HG03457 (cell line): ENCODE data around the gene C9orf43.
"Not testable (repeated sequence)": the region's sequence is repeated elsewhere in the genome, so short reads cannot be mapped to it uniquely, and the experiment has no call there.

Experiments
- ATAC-seq: cut with Tn5 transposase; IDR thresholded peaks from one replicate; pipeline ENCODE4 v1.9.1; 2021; ENCODE audit warnings: moderate number of reproducible peaks; ENCODE audit not compliant: unreplicated experiment

C9orf43 gene

DNA sequence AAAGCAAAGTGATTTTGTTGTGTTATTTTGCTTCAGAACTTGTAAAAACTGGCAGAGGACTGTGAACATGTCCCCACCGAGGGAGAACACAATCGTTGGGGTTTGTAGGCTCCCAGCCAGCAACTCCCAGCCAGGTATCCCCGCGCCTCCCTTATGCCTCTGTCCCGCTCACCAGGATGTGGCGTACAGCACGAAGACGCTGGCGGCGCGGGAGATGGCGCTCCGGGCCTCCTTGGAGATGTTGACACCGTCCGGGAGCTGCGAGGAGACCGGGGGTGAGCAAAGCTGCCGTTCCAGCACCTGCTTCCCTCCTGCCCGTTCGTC lies 702 bp upstream of the C9orf43 start:
- no peak for ATAC-seq

DNA sequence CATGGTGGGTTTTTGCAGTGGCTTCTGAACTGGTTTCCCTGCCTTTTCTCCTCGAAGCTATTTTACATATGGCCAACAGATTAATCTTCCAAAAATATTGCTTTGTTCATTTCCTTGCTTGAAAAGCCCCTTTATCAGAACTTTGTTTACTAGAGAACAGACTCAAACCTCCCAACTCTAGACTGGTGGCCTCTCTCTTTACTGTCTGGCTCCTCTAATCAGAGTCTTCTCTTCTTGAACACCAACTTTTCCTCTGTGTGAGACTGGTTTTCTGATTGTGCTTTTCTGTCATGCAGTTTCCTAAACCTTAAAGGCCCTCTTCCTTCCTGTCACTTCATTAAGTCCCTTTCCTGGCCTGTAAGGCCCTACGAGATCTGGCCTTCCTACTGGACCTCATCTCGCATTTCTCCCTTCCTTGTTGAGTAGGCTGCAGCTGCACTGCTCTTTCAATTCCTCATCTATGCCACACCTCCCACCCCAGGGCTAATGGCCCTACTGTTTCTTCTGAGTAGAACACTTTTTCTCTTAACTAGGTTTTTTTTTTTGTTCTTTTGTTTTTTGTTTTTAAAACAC lies 5.7 kb downstream of the C9orf43 start:
- no peak for ATAC-seq

DNA sequence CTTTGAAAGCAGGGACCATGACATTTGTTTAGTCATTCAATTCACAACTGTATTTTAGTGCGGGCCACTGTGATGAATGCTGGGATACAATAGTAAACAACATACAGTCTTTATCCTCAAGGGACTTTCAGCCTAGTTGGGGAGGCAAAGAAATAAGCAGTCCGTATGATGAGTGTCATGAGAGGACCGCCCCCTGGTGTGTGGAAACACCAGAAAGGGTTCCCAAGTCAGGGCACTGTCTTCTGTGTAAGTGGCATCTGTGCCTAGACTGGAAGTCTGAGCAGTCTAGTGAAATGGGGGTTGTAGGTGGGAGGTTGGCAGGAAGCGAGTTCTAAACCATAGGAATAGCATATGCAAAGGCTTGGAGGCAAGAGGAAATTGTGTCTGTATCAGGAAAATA lies 6.8 kb downstream of the C9orf43 start:
- no peak for ATAC-seq

DNA sequence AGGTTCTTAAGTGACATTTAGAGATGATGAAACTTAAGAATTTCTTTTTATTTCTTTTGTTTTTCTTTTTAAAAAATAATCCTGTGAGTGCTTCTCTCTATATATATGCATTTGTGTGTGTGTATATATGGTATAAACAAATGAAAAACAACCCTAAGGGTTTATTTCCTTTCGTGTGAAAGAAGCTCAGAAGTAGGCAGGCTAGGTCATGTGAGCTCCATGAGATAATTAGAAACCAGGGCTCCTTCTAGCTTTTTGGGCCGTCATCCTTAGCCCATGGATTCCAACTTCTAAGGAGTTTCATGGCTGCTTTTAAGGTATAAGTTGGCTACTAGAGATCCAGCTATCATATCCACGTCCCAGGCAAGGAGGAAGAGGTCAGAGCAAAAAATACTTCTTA lies 11.2 kb downstream of the C9orf43 start:
- ATAC-seq = no peak

DNA sequence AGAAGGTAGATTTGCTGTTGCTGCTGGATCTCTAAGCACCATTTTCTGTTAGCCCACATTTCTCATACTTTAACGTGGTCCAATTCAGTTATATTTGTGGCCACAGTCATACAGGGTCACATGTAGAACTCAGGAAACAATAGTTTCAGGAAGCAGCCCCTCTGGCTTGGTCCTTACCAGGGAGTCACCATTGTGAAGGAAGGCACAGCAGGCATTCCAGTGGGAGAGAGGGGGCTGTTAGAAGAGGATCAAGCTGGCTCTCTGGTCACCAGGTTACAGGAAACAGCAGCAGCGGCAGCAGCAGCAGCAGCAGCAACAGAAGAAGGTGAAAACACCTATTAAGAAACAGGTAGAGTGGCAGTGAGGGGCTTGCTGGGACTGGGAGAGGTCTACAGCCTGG lies 14.5 kb downstream of the C9orf43 start:
- ATAC-seq = no peak

DNA sequence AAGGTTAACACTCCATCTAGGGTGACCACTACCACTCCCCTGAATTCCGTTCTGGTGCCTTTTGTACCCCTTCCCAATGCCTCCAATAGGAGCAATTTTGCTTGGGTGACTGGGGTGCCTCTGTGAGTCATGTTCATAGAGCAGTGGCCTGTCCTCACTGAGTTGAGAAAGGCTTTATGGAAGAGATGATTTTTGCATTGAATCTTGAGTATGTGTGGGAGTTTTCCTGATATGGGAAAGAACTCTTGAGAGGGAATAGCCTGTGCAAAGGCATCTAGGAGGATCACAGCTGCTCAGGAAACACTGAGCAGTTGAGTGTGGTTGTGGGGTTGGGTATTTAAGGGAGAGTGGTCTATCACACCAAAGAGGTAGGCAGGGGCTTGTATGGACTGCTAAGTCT lies 16.2 kb downstream of the C9orf43 start:
- no peak for ATAC-seq

DNA sequence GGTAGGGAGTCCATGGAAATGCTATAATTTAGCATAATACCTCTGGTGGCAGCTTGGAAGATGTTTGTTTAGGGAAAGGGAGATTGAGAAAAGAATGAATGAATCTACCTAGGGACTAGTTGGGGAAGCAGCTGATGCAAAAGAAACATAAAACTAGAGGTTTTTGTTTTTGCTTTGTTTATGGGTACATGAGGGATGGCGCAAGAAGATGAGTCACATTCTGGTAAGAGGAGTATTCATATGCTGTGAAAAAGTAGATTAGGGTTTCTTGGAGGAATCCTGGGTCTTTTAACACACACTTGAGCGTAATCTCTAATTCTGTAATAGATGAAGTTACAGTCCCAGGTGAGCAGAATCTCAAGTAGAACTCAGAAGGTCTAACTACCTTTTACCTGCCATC lies 17.1 kb downstream of the C9orf43 start:
- no peak for ATAC-seq

DNA sequence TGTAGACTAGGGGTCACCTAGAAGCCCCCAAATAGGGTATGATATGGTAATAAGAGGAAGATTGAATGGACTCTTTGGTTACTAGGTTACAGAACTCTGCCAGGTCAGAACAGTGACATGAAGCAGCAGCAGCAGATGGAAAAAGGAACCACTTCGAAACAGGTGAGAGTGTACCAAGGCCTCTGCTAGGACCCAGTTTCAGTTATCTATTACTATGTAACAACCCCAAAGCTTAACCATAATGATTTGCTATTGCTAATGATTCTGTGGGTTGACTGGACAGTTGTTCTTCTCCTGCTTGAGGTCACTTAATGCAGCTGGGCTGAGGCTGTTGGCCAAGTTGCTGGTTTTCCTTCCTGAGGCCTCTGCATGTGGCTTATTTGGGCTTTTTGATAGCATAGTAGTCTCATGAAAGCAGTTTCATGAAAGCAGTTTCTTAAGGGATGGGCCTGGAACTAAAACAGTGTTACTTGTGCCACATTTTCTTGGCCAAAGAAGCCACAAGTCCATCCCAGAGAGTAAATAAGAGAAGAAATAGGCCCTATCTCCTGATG lies 17.6 kb downstream of the C9orf43 start:
- ATAC-seq = no peak

DNA sequence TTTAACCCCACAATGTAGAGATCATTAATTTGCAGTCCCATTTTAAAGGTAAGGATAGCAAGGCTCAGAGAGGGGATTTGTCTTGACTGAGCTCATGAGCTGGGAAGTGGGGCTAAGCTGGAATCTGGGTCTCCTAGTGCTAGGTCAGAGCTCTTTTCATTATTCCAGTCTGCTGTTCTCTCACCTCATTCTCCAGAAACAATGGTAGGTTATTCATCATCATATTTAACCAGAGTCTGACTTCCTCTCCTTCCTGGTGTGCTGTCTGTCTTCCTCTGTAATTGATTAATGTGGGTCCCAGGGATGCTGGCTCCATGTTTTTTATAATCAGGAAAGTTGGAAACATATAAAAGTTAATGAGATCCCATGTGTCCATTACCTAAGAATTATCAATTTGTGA lies 20.6 kb downstream of the C9orf43 start:
- ATAC-seq = no peak

DNA sequence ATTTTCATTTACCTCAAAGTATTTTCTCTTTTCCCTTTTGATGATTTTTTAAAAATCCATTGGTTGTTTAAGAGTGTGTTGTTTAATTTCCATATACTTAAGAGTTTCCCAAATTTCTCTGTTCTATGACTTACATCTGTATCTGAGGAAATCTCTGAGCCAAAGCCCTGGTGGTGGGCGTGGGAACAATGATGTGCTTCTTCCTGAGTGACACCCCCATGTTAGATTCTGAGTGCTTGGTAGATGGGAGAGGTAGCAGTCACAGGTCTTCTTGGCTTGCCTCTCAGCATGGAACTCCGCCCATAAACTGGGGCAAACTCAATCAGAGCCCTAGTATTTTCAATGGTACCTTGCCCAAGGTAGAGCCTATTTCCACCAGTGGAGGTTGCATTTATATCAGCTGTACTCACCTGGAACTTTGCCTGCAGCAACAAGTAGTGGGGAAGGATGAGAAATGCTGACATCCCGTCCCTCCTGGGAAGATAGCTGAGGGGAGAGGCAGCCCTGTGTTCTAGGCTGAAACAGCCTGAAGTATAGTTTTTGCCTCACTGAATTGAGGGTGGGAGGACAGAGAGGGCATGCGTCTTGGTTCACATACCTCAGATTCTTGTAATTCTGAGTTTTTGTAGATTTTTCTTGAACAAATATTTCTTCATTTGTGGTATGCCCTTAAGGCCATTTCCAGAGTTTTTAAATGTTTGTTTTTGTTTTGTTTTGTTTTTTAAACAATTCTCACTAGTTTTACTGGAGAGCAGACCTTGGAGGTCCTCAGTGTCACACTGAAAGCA lies 26.4 kb downstream of the C9orf43 start:
- ATAC-seq = no peak

DNA sequence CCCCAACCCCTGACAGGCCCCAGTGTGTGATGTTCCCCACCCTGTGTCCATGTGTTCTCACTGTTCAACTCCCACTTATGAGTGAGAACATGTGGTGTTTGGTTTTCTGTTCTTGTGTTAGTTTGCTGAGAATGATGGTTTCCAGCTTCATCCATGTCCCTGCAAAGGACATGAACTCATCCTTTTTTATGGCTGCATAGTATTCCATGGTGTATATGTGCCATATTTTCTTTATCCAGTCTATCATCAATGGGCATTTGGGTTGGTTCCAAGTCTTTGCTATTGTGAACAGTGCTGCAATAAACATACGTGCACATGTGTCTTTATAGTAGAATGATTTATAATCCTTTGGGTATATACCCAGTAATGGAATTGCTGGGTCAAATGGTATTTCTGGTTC lies 27.2 kb downstream of the C9orf43 start:
- ATAC-seq = not testable (repeated sequence)

DNA sequence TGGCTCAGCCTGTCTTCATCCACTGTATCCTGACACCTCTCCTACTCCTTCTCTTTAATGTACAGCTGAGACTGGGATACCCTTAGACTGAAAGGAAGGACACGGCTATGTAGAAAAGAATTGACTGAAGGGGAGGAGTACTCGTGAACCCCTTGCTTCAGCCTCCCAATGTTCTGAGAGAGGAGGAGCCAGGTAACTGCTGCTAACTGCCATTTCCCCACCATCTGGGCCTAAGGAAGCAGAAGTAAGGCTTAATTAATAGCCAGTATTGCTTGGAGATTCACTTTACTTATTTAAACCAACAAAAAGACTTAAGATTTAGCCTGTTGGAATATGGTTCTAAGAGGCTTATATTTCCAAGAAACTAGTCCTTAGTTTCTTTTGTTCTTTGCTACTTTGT lies 34.2 kb downstream of the C9orf43 start:
- ATAC-seq = no peak

DNA sequence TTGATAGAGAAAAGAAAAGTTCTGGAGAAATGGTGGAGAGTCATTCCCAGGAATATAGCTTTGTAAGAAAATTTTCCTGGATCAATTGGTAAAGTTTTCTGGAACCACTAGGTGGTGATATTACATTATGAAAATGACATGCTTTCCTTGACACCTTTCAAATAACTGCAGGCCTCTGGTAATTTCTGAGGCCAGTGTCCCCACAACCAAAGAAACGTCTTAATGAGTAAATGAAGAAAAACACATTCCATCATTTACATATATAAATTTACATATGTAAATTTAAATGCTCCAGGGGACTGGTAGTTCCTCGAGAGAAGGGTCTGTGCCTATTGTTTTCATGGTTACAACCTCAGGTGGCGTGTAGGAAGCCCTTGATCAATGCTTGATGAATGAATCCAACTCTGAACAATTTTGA lies 35.8 kb downstream of the C9orf43 start:
- no peak for ATAC-seq

DNA sequence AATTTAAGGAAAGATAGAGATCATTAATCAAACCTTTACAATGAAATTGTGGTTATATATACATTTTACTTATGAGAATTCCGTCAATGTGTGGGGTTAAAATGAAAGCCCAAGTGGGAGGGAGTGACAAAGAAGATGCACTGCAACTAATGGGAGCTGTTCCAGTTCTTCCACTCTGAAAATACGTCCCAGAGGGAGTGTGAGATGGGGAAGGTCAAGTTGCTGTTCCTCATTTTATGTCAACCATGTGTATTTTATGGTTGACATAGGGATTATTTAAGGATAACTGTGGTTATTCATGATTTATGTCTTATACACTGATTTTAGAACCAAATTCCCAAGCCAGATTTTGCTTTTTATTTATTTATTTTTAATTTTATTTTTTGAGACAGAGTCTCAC lies 38.8 kb downstream of the C9orf43 start:
- no peak for ATAC-seq

DNA sequence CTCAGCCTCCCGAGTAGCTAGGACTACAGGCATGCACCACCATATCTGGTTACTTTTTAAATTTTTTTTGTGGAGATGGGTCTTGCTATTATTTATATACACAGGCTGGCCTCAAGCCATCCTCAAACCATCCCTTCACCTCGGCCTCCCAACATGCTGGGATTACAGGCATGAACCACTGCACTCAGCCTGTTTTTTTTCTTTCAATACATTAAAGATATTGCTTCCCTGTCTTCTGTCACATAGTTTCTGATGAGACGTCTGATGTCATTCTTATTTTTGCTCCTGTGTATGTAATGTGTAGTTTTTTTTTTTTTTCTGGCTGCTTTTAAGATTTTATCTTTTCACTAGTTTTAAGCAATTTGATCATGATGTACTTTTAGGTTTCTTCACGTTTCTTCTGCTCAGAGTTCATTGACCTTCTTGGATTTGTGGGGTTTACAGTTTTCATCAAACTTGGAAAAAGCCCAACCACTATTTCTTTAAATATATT lies 41.6 kb downstream of the C9orf43 start:
- no peak for ATAC-seq

DNA sequence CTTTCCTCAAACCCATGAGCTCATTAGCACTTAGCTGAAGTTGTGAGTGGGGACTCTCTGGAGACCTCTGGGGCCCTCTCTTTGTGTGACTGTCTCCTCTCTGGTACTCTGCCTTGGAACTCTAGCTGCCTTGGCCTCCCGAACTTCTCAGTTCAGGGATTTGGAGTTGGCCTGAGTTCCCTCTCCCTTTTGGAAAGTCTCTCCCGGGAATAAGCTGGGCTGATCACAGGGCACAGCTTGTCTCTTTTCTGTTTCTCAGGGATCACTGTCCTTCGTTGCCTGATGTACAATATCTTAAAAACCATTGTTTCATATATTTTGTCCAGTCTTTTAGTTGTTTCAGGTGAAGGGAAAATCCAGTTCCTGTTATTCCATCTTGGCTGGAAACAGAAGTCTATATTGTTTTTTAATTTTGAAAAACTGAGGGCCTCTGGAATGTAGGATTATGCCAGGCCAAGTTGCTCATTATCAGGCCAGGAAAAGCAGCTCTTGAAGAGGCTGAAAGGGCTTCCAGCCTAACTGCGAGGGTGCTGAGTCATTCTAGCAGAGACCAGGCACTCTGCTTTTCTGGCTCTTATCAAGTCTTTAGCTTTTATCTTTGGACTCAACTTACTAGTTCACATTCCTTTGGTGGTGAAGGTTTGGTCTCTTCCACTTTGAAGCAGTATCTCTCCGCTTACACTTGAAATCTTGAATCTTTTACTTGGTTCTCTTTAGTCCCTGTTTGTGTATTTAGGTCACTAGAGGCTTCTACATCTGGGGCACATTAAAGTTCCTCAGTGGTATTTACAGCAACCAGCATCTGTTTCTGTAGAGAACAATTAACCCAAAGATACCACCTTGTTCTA lies 44.6 kb downstream of the C9orf43 start:
- no peak for ATAC-seq

DNA sequence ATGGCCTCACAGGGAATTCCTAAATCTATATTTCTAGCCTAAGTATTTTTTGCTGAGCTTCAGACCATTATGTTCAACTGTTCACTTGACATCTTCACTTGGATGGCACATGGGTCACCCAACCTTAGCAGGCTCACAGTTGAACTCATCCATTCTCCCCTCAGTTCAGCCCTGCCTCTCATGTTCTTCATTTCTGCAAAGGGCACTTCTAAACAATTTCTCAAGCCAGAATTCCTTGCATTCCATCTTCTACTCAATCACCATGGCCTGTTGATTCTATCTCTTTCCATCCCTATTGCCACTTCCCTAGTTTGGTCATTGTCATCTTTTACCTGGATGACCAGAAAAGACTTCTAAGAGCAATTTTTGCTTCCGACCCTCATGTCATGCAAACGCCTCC lies 45.7 kb downstream of the C9orf43 start:
- no peak for ATAC-seq

DNA sequence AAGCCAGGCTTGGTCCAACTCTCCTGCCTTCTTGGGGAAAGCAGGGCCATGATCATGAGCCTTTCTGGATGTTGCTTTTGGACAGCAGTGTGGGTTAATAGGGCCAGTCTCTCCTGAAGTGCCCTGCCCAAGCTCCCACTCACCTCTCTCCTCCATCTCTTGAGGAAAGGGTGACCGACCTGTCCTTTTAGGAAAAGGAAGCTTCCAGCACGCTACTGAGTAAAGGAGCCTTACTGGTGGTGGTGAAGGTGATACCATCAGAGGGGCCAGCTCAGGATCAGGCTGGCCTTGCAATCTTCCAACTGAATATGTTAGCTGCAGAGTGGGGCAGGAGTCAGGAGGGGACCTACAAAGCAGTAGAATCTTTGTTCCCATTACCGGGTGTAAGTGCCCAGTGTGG lies 50.7 kb downstream of the C9orf43 start:
- no peak for ATAC-seq

DNA sequence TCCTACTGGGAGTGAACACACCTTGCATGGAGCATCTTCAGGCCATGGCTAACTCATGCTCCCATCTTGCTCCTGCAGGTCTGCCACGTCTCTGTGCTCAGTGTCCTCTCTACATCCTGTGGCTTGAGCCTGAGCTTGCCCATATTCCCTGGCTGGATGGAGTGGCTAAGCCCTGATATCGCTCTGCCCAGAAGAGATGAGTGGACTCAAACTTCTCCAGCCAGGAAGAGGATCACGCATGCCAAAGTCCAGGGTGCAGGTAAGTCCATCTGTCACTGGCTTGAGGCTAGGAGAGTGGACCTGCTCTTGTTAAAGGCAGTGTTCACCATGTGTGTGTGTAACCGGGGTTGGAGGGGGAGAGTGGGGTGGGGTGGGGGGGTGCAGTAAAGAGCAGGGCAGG lies 51.4 kb downstream of the C9orf43 start:
- no peak for ATAC-seq

DNA sequence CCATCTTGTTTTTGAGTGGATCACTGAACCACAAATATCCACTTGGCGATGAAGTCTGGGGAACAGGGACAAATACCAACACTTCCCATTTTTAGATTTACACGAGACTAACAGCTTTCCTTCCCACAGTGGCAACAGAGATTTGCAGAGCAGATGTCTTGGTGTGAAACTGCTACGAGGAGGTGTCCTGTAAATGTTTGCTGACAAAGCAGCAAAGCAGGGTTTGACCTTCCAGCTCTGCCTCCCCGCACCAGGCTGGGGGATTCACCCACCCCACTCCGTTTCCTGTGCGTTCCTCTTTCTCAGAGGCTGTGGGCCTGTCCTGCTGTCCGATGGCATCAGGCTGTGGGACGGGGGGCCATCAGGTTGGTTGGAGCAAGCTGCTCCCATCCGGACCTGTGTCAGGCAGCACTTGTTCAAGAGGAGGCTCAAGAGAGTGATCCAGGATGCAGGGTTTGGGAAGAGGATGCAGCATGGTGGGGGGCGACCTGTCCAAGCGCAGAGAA lies 52.3 kb downstream of the C9orf43 start:
- no peak for ATAC-seq
